Activated T-cell treated with anti-CD3 and anti-CD28 coated beads for 4 hours (primary cell): ENCODE measurements around the gene CECR2.

Experiments used
- DNase-seq: peaks from one replicate; pipeline ENCODE4 v3.0.0-alpha.2; 2020

CECR2 gene

GRCh38 chr22:17471886-17472535 is 102.8 kb downstream of the CECR2 start:
- DNase-seq: no peak

- DNase-seq: no peak
These were observed 103.7 kb downstream of the CECR2 start for GRCh38 chr22:17472932-17473331.

GRCh38 chr22:17475318-17476230 is 106.3 kb downstream of the CECR2 start:
- DNase-seq: no peak

- DNase-seq: no peak
These were observed 107.6 kb downstream of the CECR2 start for GRCh38 chr22:17476838-17477237.

- no peak for DNase-seq
These were observed 108.2 kb downstream of the CECR2 start for GRCh38 chr22:17477391-17477833.

GRCh38 chr22:17479135-17479534 is 109.9 kb downstream of the CECR2 start:
- DNase-seq: no peak

GRCh38 chr22:17481424-17481823 is 112.2 kb downstream of the CECR2 start:
- no peak for DNase-seq

- no peak for DNase-seq
These were observed 114.6 kb downstream of the CECR2 start for GRCh38 chr22:17483688-17484372.

- DNase-seq: no peak
These were observed 115.3 kb downstream of the CECR2 start for GRCh38 chr22:17484608-17485007.

GRCh38 chr22:17486313-17486712 is 117.1 kb downstream of the CECR2 start:
- DNase-seq: no peak

GRCh38 chr22:17486719-17487118 is 117.5 kb downstream of the CECR2 start:
- no peak for DNase-seq

- DNase-seq: no peak
These were observed 119.8 kb downstream of the CECR2 start for GRCh38 chr22:17489101-17489500.

- no peak for DNase-seq
These were observed 121.9 kb downstream of the CECR2 start for GRCh38 chr22:17491090-17491640.

- DNase-seq: no peak
These were observed 123.0 kb downstream of the CECR2 start for GRCh38 chr22:17492247-17492646.

- DNase-seq: no peak
These were observed 124.2 kb downstream of the CECR2 start for GRCh38 chr22:17493419-17493981.

- DNase-seq: no peak
These were observed 127.6 kb downstream of the CECR2 start for GRCh38 chr22:17496841-17497240.

- DNase-seq: peak; percentile 20
These were observed 132.5 kb downstream of the CECR2 start for GRCh38 chr22:17501679-17502285.

- no peak for DNase-seq
These were observed 138.8 kb downstream of the CECR2 start for GRCh38 chr22:17508110-17508509.

GRCh38 chr22:17512960-17513359 is 143.7 kb downstream of the CECR2 start:
- no peak for DNase-seq

- DNase-seq: no peak
These were observed 144.4 kb downstream of the CECR2 start for GRCh38 chr22:17513612-17514011.

GRCh38 chr22:17514084-17514483 is 144.8 kb downstream of the CECR2 start:
- DNase-seq: no peak

GRCh38 chr22:17518406-17518805 is 149.1 kb downstream of the CECR2 start:
- no peak for DNase-seq
